Testis (tissue), 2 donors: ENCODE results near the gene CLNS1A.

ENCODE experiments used
- CTCF ChIP-seq, 3 experiments: fragments of 450-650 bp in 2 of 3; fragments of 200-600 bp in 1 of 3; sonication (generic) in 1 of 3; IDR thresholded peaks; one replicate each; pipeline ENCODE4 v1.5.1; 2016 to 2019; ENCODE audit warnings: antibody characterized with exemption in 3 of 3, mild to moderate bottlenecking in 2 of 3, moderate library complexity in 1 of 3
- POLR2A ChIP-seq: fragments of 450-650 bp; IDR thresholded peaks from one replicate; pipeline ENCODE4 v1.6.1; 2017; ENCODE audit warnings: antibody characterized with exemption, mild to moderate bottlenecking, moderate library complexity

GRCh38 chr11:77665240-77665965 lies 27.8 kb upstream of the CLNS1A start:
- TF ChIP-seq CTCF (IDR thresholded peaks at IDR 0.05) (no peak), POLR2A (no peak)
